CD14-positive monocyte (primary cell): ENCODE measurements around the gene SNRPA1. TPM values are rescaled to one million over a fixed set of nuclear protein-coding genes. Genes with fewer than 3 reads are reported as not detected.

ENCODE experiments used
- DNase-seq, 3 donors: peaks; one replicate each; pipeline ENCODE4 v3.0.0-alpha.2; 2011 to 2022
- H2AFZ ChIP-seq: 2 replicates; pipeline ENCODE4 v1.6.0; 2012; ENCODE audit warnings: mild to moderate bottlenecking, low read depth, low read length, inconsistent platforms; ENCODE audit not compliant: insufficient read depth, poor library complexity, severe bottlenecking
- H3K27ac ChIP-seq, 2 donors: 1 replicate in 1 of 2; 2 replicates in 1 of 2; pipeline ENCODE4 v1.5.1; 2012 to 2013; ENCODE audit warnings: low read length in 2 of 2, control low read depth in 1 of 2, inconsistent platforms in 1 of 2, low read depth in 1 of 2, mild to moderate bottlenecking in 1 of 2
- H3K27me3 ChIP-seq, 2 donors: one replicate each; pipeline versions ENCODE4 v1.6.0 to v1.6.1; 2011 to 2013; ENCODE audit warnings: low read length in 2 of 2; ENCODE audit not compliant: control insufficient read depth in 2 of 2, insufficient read depth in 2 of 2
- H3K36me3 ChIP-seq, 2 donors: replicated peaks in 1 of 2; 1 replicate in 1 of 2; 2 replicates in 1 of 2; pipeline versions ENCODE4 v1.5.1 to v1.6.1; 2012 to 2013; ENCODE audit warnings: low read length in 2 of 2, control low read depth in 1 of 2, inconsistent platforms in 1 of 2, mild to moderate bottlenecking in 1 of 2; ENCODE audit not compliant: insufficient read depth in 2 of 2, control insufficient read depth in 1 of 2
- H3K4me1 ChIP-seq, 2 donors: 1 replicate in 1 of 2; 2 replicates in 1 of 2; pipeline versions ENCODE4 v1.5.1 to v1.6.1; 2012 to 2013; ENCODE audit warnings: low read length in 2 of 2, control low read depth in 1 of 2, inconsistent platforms in 1 of 2, mild to moderate bottlenecking in 1 of 2, moderate library complexity in 1 of 2; ENCODE audit not compliant: insufficient read depth in 2 of 2, control insufficient read depth in 1 of 2
- H3K4me2 ChIP-seq: replicated peaks from 2 replicates; pipeline ENCODE3; 2012; ENCODE audit warnings: low read length, moderate library complexity, mild to moderate bottlenecking; ENCODE audit not compliant: poor library complexity, severe bottlenecking; ENCODE audit errors: extremely low read depth
- H3K4me3 ChIP-seq, 3 experiments: fragments of 200-600 bp in 1 of 3; sonication (generic) in 1 of 3; replicated peaks in 1 of 3; 1 replicate in 2 of 3; 2 replicates in 1 of 3; pipeline ENCODE4 v1.5.1; 2011 to 2013; ENCODE audit warnings: low read length in 3 of 3, mild to moderate bottlenecking in 3 of 3, control low read depth in 2 of 3, low read depth in 2 of 3, inconsistent platforms in 1 of 3, moderate library complexity in 1 of 3
- H3K79me2 ChIP-seq: 2 replicates; pipeline ENCODE4 v1.6.0; 2012; ENCODE audit warnings: mild to moderate bottlenecking, control low read depth, inconsistent platforms, low read length, moderate library complexity; ENCODE audit not compliant: insufficient read depth
- H3K9ac ChIP-seq: 2 replicates; pipeline ENCODE4 v1.6.0; 2017; ENCODE audit warnings: low read length, mild to moderate bottlenecking; ENCODE audit not compliant: insufficient read depth, poor library complexity, severe bottlenecking
- H3K9me3 ChIP-seq, 2 donors: replicated peaks in 1 of 2; 1 replicate in 1 of 2; 2 replicates in 1 of 2; pipeline versions ENCODE4 v1.5.1 to v1.6.1; 2012 to 2013; ENCODE audit warnings: low read length in 2 of 2, control low read depth in 1 of 2; ENCODE audit not compliant: control insufficient read depth in 1 of 2, insufficient read depth in 1 of 2
- H4K20me1 ChIP-seq: 2 replicates; pipeline ENCODE4 v1.6.0; 2012; ENCODE audit warnings: mild to moderate bottlenecking, low read length, control low read depth, moderate library complexity; ENCODE audit not compliant: insufficient read depth
- H3K27ac Mint-ChIP-seq, 7 donors: one replicate each; pipeline ENCODE4 v1.8.0; 2020; ENCODE audit warnings: mild to moderate bottlenecking in 7 of 7, mixed read lengths in 7 of 7, moderate library complexity in 6 of 7, inconsistent platforms in 2 of 7
- H3K27me3 Mint-ChIP-seq, 3 donors: one replicate each; pipeline ENCODE4 v1.8.0; 2021 to 2022; ENCODE audit warnings: low read depth in 3 of 3, mild to moderate bottlenecking in 3 of 3, mixed read lengths in 3 of 3, moderate library complexity in 3 of 3, inconsistent platforms in 1 of 3
- H3K36me3 Mint-ChIP-seq, 2 donors: one replicate each; pipeline ENCODE4 v1.8.0; 2020; ENCODE audit warnings: mixed read lengths in 2 of 2, inconsistent platforms in 1 of 2, mild to moderate bottlenecking in 1 of 2
- H3K4me1 Mint-ChIP-seq: one replicate; pipeline ENCODE4 v1.8.0; 2020; ENCODE audit warnings: mild to moderate bottlenecking, mixed read lengths
- H3K4me3 Mint-ChIP-seq, 2 donors: one replicate each; pipeline ENCODE4 v1.8.0; 2020; ENCODE audit warnings: mild to moderate bottlenecking in 2 of 2, mixed read lengths in 2 of 2, moderate library complexity in 1 of 2
- H3K9me3 Mint-ChIP-seq, 7 donors: one replicate each; pipeline ENCODE4 v1.8.0; 2020 to 2022; ENCODE audit warnings: mixed read lengths in 7 of 7, mild to moderate bottlenecking in 6 of 7, moderate library complexity in 6 of 7, inconsistent platforms in 2 of 7
- CTCF ChIP-seq: fragments of 200-600 bp; IDR thresholded peaks from one replicate; pipeline ENCODE4 v1.8.0; 2022; ENCODE audit warnings: antibody characterized with exemption, mild to moderate bottlenecking
- WGBS: methylation state at CpG from one replicate; pipeline ENCODE4 v1.1.5; 2013; ENCODE audit warnings: missing lambda C conversion rate; ENCODE audit not compliant: insufficient coverage; 5-methylcytosine and 5-hydroxymethylcytosine counted together
- intact Hi-C, 2 donors: fragments of 100-400 bp; cut with micrococcal nuclease; formaldehyde crosslinking; loops; one replicate each; pipeline versions ENCODE4 v1.15.0 to v1.15.1; 2023
- polyA plus RNA-seq, 3 donors: library from polyadenylated mRNA; depleted of rRNA in 1 of 3; unstranded in 2 of 3; stranded (reverse) in 1 of 3; fragments of 300-500 nt in 2 of 3; fragments of >200 nt in 1 of 3; fragmentation: Illumina TruSeq in 2 of 3; gene quantifications; 1 replicate in 2 of 3; 2 replicates in 1 of 3; pipeline ENCODE4 v1.2.3, GENCODE V29; 2012 to 2021

SNRPA1 gene
- polyA plus RNA-seq, 3 donors = 23.8 to 65.5 (median 35.4) TPM

- Histone ChIP-seq H3K27ac (no peak overlapping the region), H4K20me1 (no peaks in the 10 kb centered on the region), H3K9me3 (no peaks in the 10 kb centered on the region), H3K9ac (no peak overlapping the region), H3K4me2 (no peak overlapping the region), H3K79me2 (no peaks in the 10 kb centered on the region), H3K27me3 (peaks cover 0 to 9% of the 10 kb centered on the region in 2 donors), H3K36me3 (no peaks in the 10 kb centered on the region), H3K4me1 (no peaks in the 10 kb centered on the region), H2AFZ (no peak overlapping the region), H3K4me3 (no peak overlapping the region)
- Mint-ChIP-seq H3K9me3 (no peaks in the 10 kb centered on the region), H3K4me1 (peaks cover 4% of the 10 kb centered on the region), H3K36me3 (no peaks in the 10 kb centered on the region), H3K27me3 (peaks cover 13 to 34% (median 31%) of the 10 kb centered on the region in 3 donors), H3K27ac (no peak overlapping the region), H3K4me3 (peak overlapping the region in 1 of 2 donors; percentile 71)
- peak; percentile 60 to 72 (median 68) for DNase-seq
- WGBS = 53% methylated on average over 6 of the region's 11 CpGs
- TF ChIP-seq CTCF = peak; percentile 83
- intact Hi-C loops = loop anchor here (1.0 to 10.0 kb wide), 6 partner anchors 168 to 344 kb away; partner anchors contain the start of gene LRRK1 (in 1 of the 2)
These were observed 36.6 kb downstream of the SNRPA1 start for GRCh38 chr15:101258238-101259144.

- no peak for DNase-seq
These were observed 38.3 kb downstream of the SNRPA1 start for GRCh38 chr15:101256757-101257156.

More at GRCh38 chr15:101256757-101257156, 38.3 kb downstream of the SNRPA1 start:
- H3K9me3 ChIP-seq = no peaks in the 10 kb centered on the region
- Mint-ChIP-seq H3K4me3 (no peak overlapping the region), H3K4me1 (peaks cover 16% of the 10 kb centered on the region), H3K9me3 (no peaks in the 10 kb centered on the region), H3K27ac (no peak overlapping the region), H3K27me3 (peaks cover 10 to 29% (median 20%) of the 10 kb centered on the region in 3 donors), H3K36me3 (no peaks in the 10 kb centered on the region)
- H3K4me3 ChIP-seq = no peak overlapping the region
- TF ChIP-seq CTCF = peak; percentile 19
- peaks cover 11% of the 10 kb centered on the region for H3K79me2 ChIP-seq
- H3K4me1 ChIP-seq = peaks cover 9 to 11% of the 10 kb centered on the region in 2 donors
- H3K9ac ChIP-seq = no peak overlapping the region
- no peaks in the 10 kb centered on the region for H4K20me1 ChIP-seq
- H3K27ac ChIP-seq = no peak overlapping the region
- intact Hi-C loops = loop anchor here (5.0 to 10.0 kb wide), 3 partner anchors 239 to 342 kb away; partner anchors contain the start of gene LRRK1 (in 1 of the 2)
- H3K36me3 ChIP-seq = no peaks in the 10 kb centered on the region
- H2AFZ ChIP-seq = no peak overlapping the region
- H3K4me2 ChIP-seq = no peak overlapping the region
- H3K27me3 ChIP-seq = peaks cover 0 to 8% of the 10 kb centered on the region in 2 donors
- 90% methylated on average over 2 of the region's 6 CpGs for WGBS
